Neural progenitor cell (in vitro differentiated cells): ENCODE measurements around the gene MYLIP. TPM values are rescaled to one million over a fixed set of nuclear protein-coding genes. Genes with fewer than 3 reads are reported as not detected.

Experiments used
- DNase-seq: peaks from one replicate; pipeline ENCODE4 v3.0.0-alpha.2; 2016; ENCODE audit warnings: low spot score
- H2AFZ ChIP-seq: fragments of 200-600 bp; sonication (generic); replicated peaks from 2 replicates; pipeline ENCODE4 v1.6.1; 2016; ENCODE audit warnings: antibody characterized with exemption
- H3F3A ChIP-seq: fragments of 200-600 bp; sonication (generic); 2 replicates; pipeline ENCODE4 v1.6.1; 2016; ENCODE audit warnings: antibody characterized with exemption, low read depth
- H3K27ac ChIP-seq: fragments of 200-600 bp; sonication (generic); 2 replicates; pipeline ENCODE4 v1.5.1; 2016; ENCODE audit warnings: mild to moderate bottlenecking
- H3K27me3 ChIP-seq: fragments of 200-600 bp; sonication (generic); 2 replicates; pipeline ENCODE4 v1.6.1; 2016; ENCODE audit warnings: mild to moderate bottlenecking, moderate library complexity
- H3K36me3 ChIP-seq: fragments of 200-600 bp; sonication (generic); 2 replicates; pipeline ENCODE4 v1.5.1; 2016
- H3K4me1 ChIP-seq: fragments of 200-600 bp; sonication (generic); 2 replicates; pipeline ENCODE4 v1.6.1; 2016; ENCODE audit warnings: mixed run types
- H3K4me2 ChIP-seq: fragments of 200-600 bp; sonication (generic); 2 replicates; pipeline ENCODE4 v1.6.1; 2016
- H3K4me3 ChIP-seq: fragments of 200-600 bp; sonication (generic); 2 replicates; pipeline ENCODE4 v1.5.1; 2016
- H3K79me2 ChIP-seq: fragments of 200-600 bp; sonication (generic); 2 replicates; pipeline ENCODE4 v1.6.1; 2016; ENCODE audit warnings: low read depth
- H3K9ac ChIP-seq: fragments of 200-600 bp; sonication (generic); 2 replicates; pipeline ENCODE4 v1.6.1; 2016
- H3K9me3 ChIP-seq: fragments of 200-600 bp; sonication (generic); 2 replicates; pipeline ENCODE4 v1.5.1; 2016; ENCODE audit warnings: low read depth
- H4K20me1 ChIP-seq: fragments of 200-600 bp; sonication (generic); 2 replicates; pipeline ENCODE4 v1.6.1; 2016; ENCODE audit warnings: low read depth
- H3K27ac Mint-ChIP-seq: 3 replicates; pipeline ENCODE4 v1.8.0; 2021; ENCODE audit warnings: mixed read lengths
- H3K27me3 Mint-ChIP-seq: 2 replicates; pipeline ENCODE4 v1.8.0; 2022; ENCODE audit warnings: low read depth, mild to moderate bottlenecking, inconsistent platforms, moderate library complexity, mixed read lengths; ENCODE audit not compliant: insufficient read depth
- H3K36me3 Mint-ChIP-seq: 3 replicates; pipeline ENCODE4 v1.8.0; 2021; ENCODE audit warnings: mixed read lengths
- H3K4me1 Mint-ChIP-seq: 3 replicates; pipeline ENCODE4 v1.8.0; 2021; ENCODE audit warnings: mixed read lengths
- H3K4me3 Mint-ChIP-seq: 3 replicates; pipeline ENCODE4 v1.8.0; 2021; ENCODE audit warnings: mild to moderate bottlenecking, moderate library complexity, mixed read lengths
- H3K9me3 Mint-ChIP-seq: 3 replicates; pipeline ENCODE4 v1.8.0; 2020; ENCODE audit warnings: mixed read lengths
- CTCF ChIP-seq: fragments of 200-600 bp; sonication (generic); IDR thresholded peaks from 2 replicates; pipeline ENCODE4 v1.5.1; 2017; ENCODE audit warnings: antibody characterized with exemption, mild to moderate bottlenecking
- EZH2 ChIP-seq: fragments of 200-600 bp; sonication (generic); IDR thresholded peaks from 2 replicates; pipeline ENCODE4 v1.6.1; 2017; ENCODE audit warnings: antibody characterized with exemption, mild to moderate bottlenecking, moderate library complexity
- EZH2phosphoT487 ChIP-seq: fragments of 200-600 bp; sonication (generic); IDR thresholded peaks from 2 replicates; pipeline ENCODE4 v1.6.1; 2017; ENCODE audit warnings: antibody characterized with exemption
- total RNA-seq: library from RNA; depleted of rRNA; stranded (reverse); fragments of >200 nt; gene quantifications from 2 replicates; pipeline ENCODE4 v1.2.3, GENCODE V29; 2015; ENCODE audit warnings: low replicate concordance

The MYLIP gene
- total RNA-seq, 1 donor from 2014 or later: 8.2 TPM

DNA sequence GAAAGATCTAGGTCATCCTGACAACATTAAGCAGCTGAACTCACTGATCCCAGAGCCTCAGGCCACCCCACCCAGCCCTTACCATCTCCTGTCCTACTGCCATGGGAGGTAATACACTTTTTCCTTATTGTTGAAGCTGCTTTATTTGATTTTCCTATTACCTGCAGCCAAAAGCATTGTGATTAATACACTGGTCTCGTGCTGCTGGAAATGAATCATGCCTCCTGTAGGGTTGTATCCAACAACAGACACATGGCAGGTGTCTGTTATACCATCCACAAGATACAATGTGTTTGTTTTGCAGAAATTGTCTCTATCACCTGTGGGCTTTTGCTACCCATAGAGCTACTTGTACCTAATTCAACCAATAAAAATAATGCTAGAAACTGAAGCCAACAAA, 34.2 kb downstream of the MYLIP start:
- Mint-ChIP-seq H3K4me1 (peaks cover 12% of the 10 kb centered on the region), H3K9me3 (no peaks in the 10 kb centered on the region), H3K36me3 (no peaks in the 10 kb centered on the region), H3K4me3 (no peak overlapping the region), H3K27ac (no peak overlapping the region), H3K27me3 (no peaks in the 10 kb centered on the region)
- no peaks in the 10 kb centered on the region for H4K20me1 ChIP-seq
- H3K36me3 ChIP-seq: no peaks in the 10 kb centered on the region
- H3K9ac ChIP-seq: no peak overlapping the region
- no peak overlapping the region for H3K27ac ChIP-seq
- no peak overlapping the region for H3K4me2 ChIP-seq
- H3K27me3 ChIP-seq: no peaks in the 10 kb centered on the region
- no peak overlapping the region for H3K4me3 ChIP-seq
- H3F3A ChIP-seq: no peaks in the 10 kb centered on the region
- TF ChIP-seq EZH2phosphoT487: no peak
- TF ChIP-seq CTCF: no peak
- TF ChIP-seq EZH2: no peak
- H2AFZ ChIP-seq: no peak overlapping the region
- DNase-seq: no peak
- H3K4me1 ChIP-seq: peaks cover 8% of the 10 kb centered on the region
- H3K79me2 ChIP-seq: no peaks in the 10 kb centered on the region
- no peaks in the 10 kb centered on the region for H3K9me3 ChIP-seq

DNA sequence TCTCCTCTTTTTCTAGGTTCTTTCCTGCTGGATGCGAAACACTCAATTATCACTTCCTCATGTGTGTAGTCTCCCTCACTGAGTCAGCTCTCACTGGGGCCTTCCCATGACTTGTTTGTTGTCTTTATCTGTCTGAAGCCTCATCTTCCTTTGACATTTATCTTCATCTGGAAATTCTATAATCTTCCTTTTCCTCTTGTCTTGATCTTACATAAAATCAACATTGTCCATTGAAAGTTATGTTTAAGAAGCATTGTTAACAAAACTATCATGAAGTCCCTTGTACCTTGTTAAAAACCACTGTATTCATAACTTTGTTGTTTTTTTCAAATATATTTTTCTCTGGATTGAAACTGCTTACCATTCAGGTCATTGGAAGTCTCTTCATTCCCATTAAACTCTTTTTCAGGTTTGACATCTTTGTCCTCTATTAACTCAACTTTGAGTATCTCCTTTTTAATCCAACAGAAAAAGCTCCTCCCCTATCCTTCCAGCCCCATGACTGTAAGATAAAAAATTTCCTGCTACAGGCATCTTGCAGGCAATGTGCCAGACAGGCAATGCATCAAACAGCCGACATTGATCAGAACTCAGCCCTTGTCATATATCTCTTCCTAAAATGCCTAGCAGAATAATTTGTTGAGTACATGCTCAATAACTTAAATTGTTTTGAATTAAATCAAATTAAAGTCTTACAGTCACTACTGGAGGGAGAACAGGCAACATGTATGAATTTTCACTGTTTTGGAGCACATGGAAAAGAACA, 34.8 kb downstream of the MYLIP start:
- Histone ChIP-seq H4K20me1 (no peaks in the 10 kb centered on the region), H3K27ac (no peak overlapping the region), H2AFZ (no peak overlapping the region), H3K9ac (no peak overlapping the region), H3K4me2 (no peak overlapping the region), H3K4me3 (no peak overlapping the region), H3F3A (peaks cover 3% of the 10 kb centered on the region), H3K9me3 (no peaks in the 10 kb centered on the region), H3K79me2 (no peaks in the 10 kb centered on the region), H3K36me3 (no peaks in the 10 kb centered on the region), H3K27me3 (no peaks in the 10 kb centered on the region), H3K4me1 (peaks cover 6% of the 10 kb centered on the region)
- Mint-ChIP-seq H3K4me3 (no peak overlapping the region), H3K27me3 (no peaks in the 10 kb centered on the region), H3K4me1 (peaks cover 18% of the 10 kb centered on the region), H3K9me3 (no peaks in the 10 kb centered on the region), H3K27ac (no peak overlapping the region), H3K36me3 (no peaks in the 10 kb centered on the region)
- DNase-seq: no peak
- no peak for TF ChIP-seq CTCF
- no peak for TF ChIP-seq EZH2phosphoT487
- no peak for TF ChIP-seq EZH2

- no peak for DNase-seq
- no peaks in the 10 kb centered on the region for H3K9me3 ChIP-seq
- no peak overlapping the region for H3K4me2 ChIP-seq
- no peaks in the 10 kb centered on the region for H3K36me3 ChIP-seq
- H3K27me3 ChIP-seq: no peaks in the 10 kb centered on the region
- no peak overlapping the region for H3K9ac ChIP-seq
- no peaks in the 10 kb centered on the region for H3K36me3 Mint-ChIP-seq
- H3K4me3 Mint-ChIP-seq: no peak overlapping the region
- no peak overlapping the region for H3K27ac ChIP-seq
- no peak overlapping the region for H3K27ac Mint-ChIP-seq
- H3K4me1 Mint-ChIP-seq: peaks cover 21% of the 10 kb centered on the region
- peaks cover 6% of the 10 kb centered on the region for H3K4me1 ChIP-seq
- peaks cover 3% of the 10 kb centered on the region for H3F3A ChIP-seq
- H3K79me2 ChIP-seq: no peaks in the 10 kb centered on the region
- no peak overlapping the region for H3K4me3 ChIP-seq
- no peaks in the 10 kb centered on the region for H4K20me1 ChIP-seq
- H2AFZ ChIP-seq: no peak overlapping the region
- no peaks in the 10 kb centered on the region for H3K9me3 Mint-ChIP-seq
- TF ChIP-seq EZH2phosphoT487: no peak
- no peak for TF ChIP-seq CTCF
- TF ChIP-seq EZH2: no peak
- H3K27me3 Mint-ChIP-seq: no peaks in the 10 kb centered on the region
Observed at GRCh38 chr6:16165641-16166040, 36.8 kb downstream of the MYLIP start.
